DOHH2 (cell line): ENCODE data around the gene IL1A.
"Not testable (repeated sequence)": the region's sequence is repeated elsewhere in the genome, so short reads cannot be mapped to it uniquely, and the experiment has no call there.

Source experiments
- H3F3A ChIP-seq: fragments of 200-600 bp; sonication (generic), shearing (Covaris generic); 2 replicates; pipeline ENCODE4 v1.6.0; 2016; ENCODE audit warnings: antibody characterized with exemption, mild to moderate bottlenecking; ENCODE audit not compliant: control insufficient read depth, insufficient read depth
- H3K27ac ChIP-seq: fragments of 200-600 bp; sonication (generic); 2 replicates; pipeline ENCODE4 v1.5.1; 2014; ENCODE audit warnings: low read depth, mild to moderate bottlenecking, low read length, moderate library complexity
- H3K27me3 ChIP-seq: fragments of 200-600 bp; sonication (generic); 2 replicates; pipeline ENCODE4 v1.6.1; 2014; ENCODE audit warnings: mild to moderate bottlenecking, low read length, mixed read lengths; ENCODE audit not compliant: control insufficient read depth
- H3K36me3 ChIP-seq: fragments of 200-600 bp; sonication (generic); 2 replicates; pipeline ENCODE4 v1.6.1; 2014; ENCODE audit warnings: mild to moderate bottlenecking, low read length, moderate library complexity, mixed read lengths; ENCODE audit not compliant: control insufficient read depth
- H3K4me1 ChIP-seq: fragments of 200-600 bp; sonication (generic); 2 replicates; pipeline ENCODE4 v1.6.1; 2014; ENCODE audit warnings: mild to moderate bottlenecking, low read length, mixed read lengths; ENCODE audit not compliant: control insufficient read depth
- H3K4me2 ChIP-seq: fragments of 200-600 bp; sonication (generic); 2 replicates; pipeline ENCODE4 v1.6.0; 2014; ENCODE audit warnings: mild to moderate bottlenecking, low read length, moderate library complexity
- H3K4me3 ChIP-seq: fragments of 200-600 bp; sonication (generic); 2 replicates; pipeline ENCODE4 v1.5.1; 2014; ENCODE audit warnings: mild to moderate bottlenecking, low read length, mixed read lengths
- H3K79me2 ChIP-seq: fragments of 200-600 bp; sonication (generic); 2 replicates; pipeline ENCODE4 v1.6.1; 2014; ENCODE audit warnings: mild to moderate bottlenecking, low read length, mixed read lengths; ENCODE audit not compliant: control insufficient read depth
- H3K9me2 ChIP-seq: fragments of 200-600 bp; sonication (generic); replicated peaks from 2 replicates; pipeline ENCODE4 v1.6.1; 2014; ENCODE audit warnings: mild to moderate bottlenecking, low read length, mixed read lengths; ENCODE audit not compliant: control insufficient read depth
- H3K9me3 ChIP-seq: fragments of 200-600 bp; sonication (generic); 2 replicates; pipeline ENCODE4 v1.6.1; 2014; ENCODE audit warnings: antibody characterized with exemption, low read length, mixed read lengths; ENCODE audit not compliant: control insufficient read depth, insufficient read depth
- H4K20me1 ChIP-seq: fragments of 200-600 bp; sonication (generic); 2 replicates; pipeline ENCODE4 v1.6.0; 2014; ENCODE audit warnings: low read depth, mild to moderate bottlenecking, antibody characterized with exemption, low read length, moderate library complexity; ENCODE audit not compliant: control insufficient read depth, insufficient read depth
- CTCF ChIP-seq: fragments of 200-600 bp; sonication (generic); IDR thresholded peaks from one replicate; pipeline ENCODE4 v1.5.1; 2014; ENCODE audit warnings: antibody characterized with exemption, mild to moderate bottlenecking, low read depth, low read length; ENCODE audit not compliant: poor library complexity, severe bottlenecking
- EZH2phosphoT487 ChIP-seq: fragments of 200-600 bp; sonication (generic); IDR thresholded peaks from 2 replicates; pipeline ENCODE4 v1.6.1; 2017; ENCODE audit warnings: borderline replicate concordance, mild to moderate bottlenecking, antibody characterized with exemption, low read length, moderate library complexity, mixed read lengths

The IL1A gene

GRCh38 chr2:112784199-112785189 lies at the start of gene IL1A:
IL1A (minus strand) TSS chr2:112784493; CDS start chr2:112783770, 723 bp downstream.
- TF ChIP-seq EZH2phosphoT487 (no peak), CTCF (no peak)
- Histone ChIP-seq H4K20me1 (no peaks in the 10 kb centered on the region), H3K79me2 (no peaks in the 10 kb centered on the region), H3K9me3 (no peaks in the 10 kb centered on the region), H3K27ac (no peak within 1 kb of the TSS), H3F3A (no peaks in the 10 kb centered on the region), H3K4me2 (no peak within 1 kb of the TSS), H3K9me2 (no peaks in the 10 kb centered on the region), H3K27me3 (no peaks in the 10 kb centered on the region), H3K4me1 (peaks cover 22% of the 10 kb centered on the region), H3K4me3 (no peak within 1 kb of the TSS), H3K36me3 (no peaks in the 10 kb centered on the region)

GRCh38 chr2:112833976-112834375 lies 49.7 kb upstream of the IL1A start:
- H3K9me3 ChIP-seq = no peaks in the 10 kb centered on the region
- TF ChIP-seq EZH2phosphoT487 (no peak), CTCF (no peak)
- no peaks in the 10 kb centered on the region for H3F3A ChIP-seq
- no peak overlapping the region for H3K4me2 ChIP-seq
- H3K27me3 ChIP-seq = peaks cover 23% of the 10 kb centered on the region
- H3K9me2 ChIP-seq = no peaks in the 10 kb centered on the region
- no peak overlapping the region for H3K4me3 ChIP-seq
- H3K27ac ChIP-seq = no peak overlapping the region
- H3K36me3 ChIP-seq = no peaks in the 10 kb centered on the region
- H3K4me1 ChIP-seq = no peaks in the 10 kb centered on the region
- H4K20me1 ChIP-seq = no peaks in the 10 kb centered on the region
- H3K79me2 ChIP-seq = no peaks in the 10 kb centered on the region

GRCh38 chr2:112833639-112833931 lies 49.3 kb upstream of the IL1A start:
- not testable (repeated sequence) for H3K79me2 ChIP-seq, H3K36me3 ChIP-seq, H3K27ac ChIP-seq, H3K9me2 ChIP-seq, H3K9me3 ChIP-seq, H3K4me3 ChIP-seq, H3K4me1 ChIP-seq, H4K20me1 ChIP-seq, H3K4me2 ChIP-seq, H3F3A ChIP-seq
- H3K27me3 ChIP-seq = peaks cover 21% of the 10 kb centered on the region

GRCh38 chr2:112832841-112833638 lies 48.7 kb upstream of the IL1A start:
- H3K27me3 ChIP-seq = peaks cover 21% of the 10 kb centered on the region
- H3K4me1 ChIP-seq = no peaks in the 10 kb centered on the region
- H3K27ac ChIP-seq = no peak overlapping the region
- H3F3A ChIP-seq = no peaks in the 10 kb centered on the region
- H3K4me3 ChIP-seq = no peak overlapping the region
- H3K9me2 ChIP-seq = no peaks in the 10 kb centered on the region
- no peak for TF ChIP-seq EZH2phosphoT487
- TF ChIP-seq CTCF = no peak
- no peaks in the 10 kb centered on the region for H3K79me2 ChIP-seq
- no peak overlapping the region for H3K4me2 ChIP-seq
- H4K20me1 ChIP-seq = no peaks in the 10 kb centered on the region
- no peaks in the 10 kb centered on the region for H3K9me3 ChIP-seq
- H3K36me3 ChIP-seq = no peaks in the 10 kb centered on the region
